HepG2 (cell line): ENCODE measurements around the gene TMEM218. TPM values are rescaled to one million over a fixed set of nuclear protein-coding genes. Genes with fewer than 3 reads are reported as not detected.

ENCODE experiments used
- ATAC-seq: fragments of 200-7000 bp; cut with Tn5 transposase; 3 replicates; pipeline ENCODE4 v1.9.1; 2020; ENCODE audit warnings: mild to moderate bottlenecking, moderate library complexity
- BruUV-seq: library from RNA; stranded (reverse); fragments of 400-500 nt; replicated peaks from 2 replicates; lab custom pipeline; 2021; lab: Mats Ljungman, UMichigan
- CTCF ChIA-PET: fragments of 300-600 bp; formaldehyde crosslinking; extraction: SDS; loops from one replicate; lab custom pipeline; 2021; ENCODE audit warnings: low total read pairs, inconsistent platforms, low intra/inter-chr PET ratio; lab: Yijun Ruan, JAX
- POLR2A ChIA-PET: fragments of 350-600 bp; sonication (Branson Sonifier 250); formaldehyde crosslinking; loops from one replicate; lab custom pipeline; 2020; ENCODE audit warnings: antibody characterized with exemption, inconsistent platforms; lab: Yijun Ruan, JAX
- DNase-seq: peaks from one replicate; pipeline ENCODE4 v3.0.0-alpha.2; 2015; ENCODE audit warnings: low spot score
- FAIRE-seq: peaks from 3 replicates; lab custom pipeline; 2011; peaks lifted over from hg19 to GRCh38; lab: Jason Lieb, UNC
- H2AFZ ChIP-seq: one replicate; pipeline ENCODE4 v1.6.1; 2011; ENCODE audit warnings: low read length, inconsistent platforms
- H3K27ac ChIP-seq: fragments of 300-600 bp; 3 replicates; pipeline ENCODE4 v1.8.0; 2011; ENCODE audit warnings: mixed run types, mild to moderate bottlenecking, mixed read lengths, low read length, inconsistent platforms; ENCODE audit not compliant: insufficient read depth; ENCODE audit errors: extremely low read length
- H3K27me3 ChIP-seq, 2 experiments: fragments of 200-600 bp in 1 of 2; 2 replicates in 1 of 2; 3 replicates in 1 of 2; pipeline versions ENCODE4 v1.6.0 to v1.8.0; 2011; ENCODE audit warnings: low read length in 2 of 2, mild to moderate bottlenecking in 2 of 2, moderate library complexity in 2 of 2, inconsistent platforms in 1 of 2; ENCODE audit not compliant: insufficient read depth in 2 of 2, control insufficient read depth in 1 of 2
- H3K36me3 ChIP-seq, 2 experiments: fragments of 200-600 bp in 1 of 2; replicated peaks in 1 of 2; 2 replicates in 1 of 2; 3 replicates in 1 of 2; pipeline versions ENCODE4 v1.5.1 to v1.8.0; 2011; ENCODE audit warnings: low read length in 2 of 2, inconsistent platforms in 1 of 2; ENCODE audit not compliant: insufficient read depth in 2 of 2, control insufficient read depth in 1 of 2
- H3K4me1 ChIP-seq: 2 replicates; pipeline ENCODE4 v1.5.1; 2012; ENCODE audit warnings: low read length, inconsistent platforms; ENCODE audit not compliant: insufficient read depth
- H3K4me2 ChIP-seq: 2 replicates; pipeline ENCODE4 v1.6.0; 2011; ENCODE audit warnings: low read depth, low read length, inconsistent platforms
- H3K4me3 ChIP-seq, 3 experiments: fragments of 200-600 bp in 1 of 3; sonication (generic), shearing (Covaris generic) in 1 of 3; replicated peaks in 1 of 3; 2 replicates each; pipeline ENCODE4 v1.5.1; 2011 to 2016; ENCODE audit warnings: low read length in 3 of 3, inconsistent platforms in 2 of 3, low read depth in 2 of 3, mild to moderate bottlenecking in 2 of 3, control low read depth in 1 of 3, mixed read lengths in 1 of 3; ENCODE audit not compliant: insufficient read depth in 1 of 3
- H3K79me2 ChIP-seq: one replicate; pipeline ENCODE4 v1.6.1; 2011; ENCODE audit warnings: low read length, inconsistent platforms; ENCODE audit not compliant: insufficient read depth
- H3K9ac ChIP-seq: 2 replicates; pipeline ENCODE4 v1.6.0; 2011; ENCODE audit warnings: mild to moderate bottlenecking, low read depth, low read length, inconsistent platforms; ENCODE audit not compliant: insufficient read depth
- H3K9me3 ChIP-seq: 2 replicates; pipeline ENCODE4 v1.5.1; 2012; ENCODE audit warnings: mild to moderate bottlenecking, low read length
- H4K20me1 ChIP-seq: 2 replicates; pipeline ENCODE4 v1.6.0; 2011; ENCODE audit warnings: inconsistent platforms, mild to moderate bottlenecking, low read length, moderate library complexity; ENCODE audit not compliant: insufficient read depth
- CREB1 ChIP-seq, 2 experiments: fragments of 450-650 bp in 1 of 2; IDR thresholded peaks; 2 replicates each; pipeline ENCODE4 v1.6.1; 2016 to 2017; ENCODE audit warnings: control low read depth in 1 of 2, mild to moderate bottlenecking in 1 of 2, missing compliant biosample characterization in 1 of 2, missing genetic modification characterization in 1 of 2
- FOXK1 ChIP-seq: sonication (generic); formaldehyde crosslinking; IDR thresholded peaks from 2 replicates; pipeline ENCODE4 v1.4.0; 2020; ENCODE audit warnings: low read depth, missing genetic modification reagents, borderline replicate concordance
- ZZZ3 ChIP-seq: sonication (generic); formaldehyde crosslinking; IDR thresholded peaks from 2 replicates; pipeline ENCODE4 v1.4.0; 2020; ENCODE audit warnings: missing genetic modification reagents, mild to moderate bottlenecking, borderline replicate concordance
- WGBS: methylation state at CpG from one replicate; pipeline ENCODE4 v1.1.6; 2017; ENCODE audit warnings: low lambda C conversion rate; 5-methylcytosine and 5-hydroxymethylcytosine counted together
- in situ Hi-C: cut with HindIII; loops from 2 replicates; pipeline ENCODE4 v1.10.0; 2017; ENCODE audit warnings: low pct_unique_long_range_greater_than_20kb; ENCODE audit not compliant: extremely low pct_ligation_motif_present
- intact Hi-C: fragments of 100-400 bp; cut with micrococcal nuclease; formaldehyde crosslinking; loops from one replicate; pipeline ENCODE4 v1.10.0; 2022; ENCODE audit not compliant: unreplicated experiment
- polyA plus RNA-seq, 8 experiments: library from polyadenylated mRNA; depleted of rRNA in 3 of 8; stranded (reverse) in 7 of 8; unstranded in 1 of 8; fragments of >200 nt; fragmentation: Illumina TruSeq in 4 of 8; extraction: Trizol in 4 of 8; gene quantifications; 2 replicates each; pipeline versions ENCODE4 v1.2.1 to v1.2.3, GENCODE V29; 2011 to 2016; ENCODE audit warnings: low read depth in 4 of 8, missing spikeins in 1 of 8, mixed read lengths in 1 of 8; ENCODE audit not compliant: insufficient read depth in 1 of 8
- total RNA-seq, 5 experiments: library from RNA; depleted of rRNA; stranded (reverse); fragments of >200 nt; fragmentation: Illumina TruSeq; extraction: Trizol; gene quantifications; 2 replicates each; pipeline ENCODE4 v1.2.3, GENCODE V29; 2016; ENCODE audit warnings: low read depth in 1 of 5
- TF ChIP-seq, protein P1 (sequence below): sonication (generic); formaldehyde crosslinking; IDR thresholded peaks from 2 replicates; pipeline ENCODE4 v1.9.0; 2021; ENCODE audit warnings: mild to moderate bottlenecking, missing genetic modification reagents
- TF ChIP-seq, protein P2 (sequence below): fragments of 450-650 bp; IDR thresholded peaks from 2 replicates; pipeline ENCODE4 v1.6.1; 2016

TMEM218 gene
- total and polyA plus RNA-seq, 2 of the 13 experiments (the other 11 are each of a cell fraction or from before 2014, with no cell fraction given): 11.8 to 14.0 TPM

DNA sequence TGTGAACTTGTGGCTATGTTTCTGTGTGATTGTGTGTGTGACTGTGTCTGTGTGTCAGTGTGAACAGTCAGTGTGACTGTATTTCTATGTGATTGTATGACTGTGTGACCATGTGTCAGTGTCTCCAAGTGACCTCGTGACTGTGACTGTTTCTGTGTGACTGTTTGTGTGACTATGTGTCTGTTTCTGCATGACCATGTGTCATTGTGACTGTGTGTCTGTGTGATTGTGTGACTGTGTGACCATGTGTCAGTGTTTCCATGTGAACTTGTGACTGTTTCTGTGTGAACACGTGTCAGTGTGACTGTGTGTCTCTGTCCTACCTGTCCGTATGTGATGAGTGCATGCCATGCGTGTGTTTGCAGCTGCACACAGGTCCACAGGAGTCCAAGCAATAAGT lies 44.3 kb upstream of the TMEM218 start:
- H3K27ac ChIP-seq: no peak overlapping the region
- WGBS: 14% methylated on average over 4 of the region's 4 CpGs
- no peaks in the 10 kb centered on the region for H4K20me1 ChIP-seq
- intact Hi-C loops: no loop called here
- CTCF ChIA-PET: no interaction called here
- no peak overlapping the region for H2AFZ ChIP-seq
- TF ChIP-seq ZZZ3 (no peak), FOXK1 (CRISPR knock-in tag) (no peak), CREB1 (IDR thresholded peaks at IDR 0.05) (peak; percentile 75; the same call in 1 of the 2 replicates), CREB1 (CRISPR knock-in tag; IDR thresholded peaks at IDR 0.05) (no peak)
- TF ChIP-seq, protein P1, sequence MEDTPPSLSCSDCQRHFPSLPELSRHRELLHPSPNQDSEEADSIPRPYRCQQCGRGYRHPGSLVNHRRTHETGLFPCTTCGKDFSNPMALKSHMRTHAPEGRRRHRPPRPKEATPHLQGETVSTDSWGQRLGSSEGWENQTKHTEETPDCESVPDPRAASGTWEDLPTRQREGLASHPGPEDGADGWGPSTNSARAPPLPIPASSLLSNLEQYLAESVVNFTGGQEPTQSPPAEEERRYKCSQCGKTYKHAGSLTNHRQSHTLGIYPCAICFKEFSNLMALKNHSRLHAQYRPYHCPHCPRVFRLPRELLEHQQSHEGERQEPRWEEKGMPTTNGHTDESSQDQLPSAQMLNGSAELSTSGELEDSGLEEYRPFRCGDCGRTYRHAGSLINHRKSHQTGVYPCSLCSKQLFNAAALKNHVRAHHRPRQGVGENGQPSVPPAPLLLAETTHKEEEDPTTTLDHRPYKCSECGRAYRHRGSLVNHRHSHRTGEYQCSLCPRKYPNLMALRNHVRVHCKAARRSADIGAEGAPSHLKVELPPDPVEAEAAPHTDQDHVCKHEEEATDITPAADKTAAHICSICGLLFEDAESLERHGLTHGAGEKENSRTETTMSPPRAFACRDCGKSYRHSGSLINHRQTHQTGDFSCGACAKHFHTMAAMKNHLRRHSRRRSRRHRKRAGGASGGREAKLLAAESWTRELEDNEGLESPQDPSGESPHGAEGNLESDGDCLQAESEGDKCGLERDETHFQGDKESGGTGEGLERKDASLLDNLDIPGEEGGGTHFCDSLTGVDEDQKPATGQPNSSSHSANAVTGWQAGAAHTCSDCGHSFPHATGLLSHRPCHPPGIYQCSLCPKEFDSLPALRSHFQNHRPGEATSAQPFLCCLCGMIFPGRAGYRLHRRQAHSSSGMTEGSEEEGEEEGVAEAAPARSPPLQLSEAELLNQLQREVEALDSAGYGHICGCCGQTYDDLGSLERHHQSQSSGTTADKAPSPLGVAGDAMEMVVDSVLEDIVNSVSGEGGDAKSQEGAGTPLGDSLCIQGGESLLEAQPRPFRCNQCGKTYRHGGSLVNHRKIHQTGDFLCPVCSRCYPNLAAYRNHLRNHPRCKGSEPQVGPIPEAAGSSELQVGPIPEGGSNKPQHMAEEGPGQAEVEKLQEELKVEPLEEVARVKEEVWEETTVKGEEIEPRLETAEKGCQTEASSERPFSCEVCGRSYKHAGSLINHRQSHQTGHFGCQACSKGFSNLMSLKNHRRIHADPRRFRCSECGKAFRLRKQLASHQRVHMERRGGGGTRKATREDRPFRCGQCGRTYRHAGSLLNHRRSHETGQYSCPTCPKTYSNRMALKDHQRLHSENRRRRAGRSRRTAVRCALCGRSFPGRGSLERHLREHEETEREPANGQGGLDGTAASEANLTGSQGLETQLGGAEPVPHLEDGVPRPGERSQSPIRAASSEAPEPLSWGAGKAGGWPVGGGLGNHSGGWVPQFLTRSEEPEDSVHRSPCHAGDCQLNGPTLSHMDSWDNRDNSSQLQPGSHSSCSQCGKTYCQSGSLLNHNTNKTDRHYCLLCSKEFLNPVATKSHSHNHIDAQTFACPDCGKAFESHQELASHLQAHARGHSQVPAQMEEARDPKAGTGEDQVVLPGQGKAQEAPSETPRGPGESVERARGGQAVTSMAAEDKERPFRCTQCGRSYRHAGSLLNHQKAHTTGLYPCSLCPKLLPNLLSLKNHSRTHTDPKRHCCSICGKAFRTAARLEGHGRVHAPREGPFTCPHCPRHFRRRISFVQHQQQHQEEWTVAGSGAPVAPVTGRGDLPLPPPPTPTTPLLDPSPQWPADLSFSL (CRISPR knock-in tag): 0 out of 2 replicates have a peak, but pooled peaks have one; percentile 31
- TF ChIP-seq, protein P2, sequence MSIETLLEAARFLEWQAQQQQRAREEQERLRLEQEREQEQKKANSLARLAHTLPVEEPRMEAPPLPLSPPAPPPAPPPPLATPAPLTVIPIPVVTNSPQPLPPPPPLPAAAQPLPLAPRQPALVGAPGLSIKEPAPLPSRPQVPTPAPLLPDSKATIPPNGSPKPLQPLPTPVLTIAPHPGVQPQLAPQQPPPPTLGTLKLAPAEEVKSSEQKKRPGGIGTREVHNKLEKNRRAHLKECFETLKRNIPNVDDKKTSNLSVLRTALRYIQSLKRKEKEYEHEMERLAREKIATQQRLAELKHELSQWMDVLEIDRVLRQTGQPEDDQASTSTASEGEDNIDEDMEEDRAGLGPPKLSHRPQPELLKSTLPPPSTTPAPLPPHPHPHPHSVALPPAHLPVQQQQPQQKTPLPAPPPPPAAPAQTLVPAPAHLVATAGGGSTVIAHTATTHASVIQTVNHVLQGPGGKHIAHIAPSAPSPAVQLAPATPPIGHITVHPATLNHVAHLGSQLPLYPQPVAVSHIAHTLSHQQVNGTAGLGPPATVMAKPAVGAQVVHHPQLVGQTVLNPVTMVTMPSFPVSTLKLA: peak; percentile 95
- H3K27me3 ChIP-seq: peaks cover 0 to 18% of the 10 kb centered on the region in 2 experiments; a peak in 4 of 5 replicates
- in situ Hi-C loops: no loop called here
- no peak for FAIRE-seq
- no peaks in the 10 kb centered on the region for H3K9me3 ChIP-seq
- H3K9ac ChIP-seq: no peak overlapping the region
- H3K4me1 ChIP-seq: no peaks in the 10 kb centered on the region
- no peak overlapping the region for H3K4me2 ChIP-seq
- H3K36me3 ChIP-seq: no peaks in the 10 kb centered on the region
- DNase-seq: no peak
- no TSS peak for BruUV-seq
- H3K79me2 ChIP-seq: no peaks in the 10 kb centered on the region
- no peak for ATAC-seq
- H3K4me3 ChIP-seq: no peak overlapping the region
- POLR2A ChIA-PET: no interaction called here
